K562 (cell line): ENCODE measurements around the gene WBP1. TPM values are rescaled to one million over a fixed set of nuclear protein-coding genes. Genes with fewer than 3 reads are reported as not detected.

Experiments used
- ATAC-seq: fragments of 200-7000 bp; cut with Tn5 transposase; 3 replicates; pipeline ENCODE4 v1.9.1; 2020; ENCODE audit warnings: moderate library complexity
- BruUV-seq: library from RNA; stranded (reverse); fragments of 400-500 nt; replicated peaks from 2 replicates; lab custom pipeline; 2021; lab: Mats Ljungman, UMichigan
- CTCF ChIA-PET: fragments of 300-600 bp; formaldehyde crosslinking; extraction: SDS; loops from one replicate; lab custom pipeline; 2021; ENCODE audit warnings: low intra/inter-chr PET ratio; lab: Yijun Ruan, JAX
- POLR2A ChIA-PET: fragments of 300-600, 350-650 bp; sonication (Branson Sonifier 250); formaldehyde crosslinking; extraction: SDS; loops from one replicate; lab custom pipeline; 2021; ENCODE audit warnings: antibody characterized with exemption, inconsistent platforms; lab: Yijun Ruan, JAX
- DNase-seq, 4 experiments: peaks; one replicate each; pipeline versions ENCODE4 v3.0.0 to v3.0.0-alpha.2; 2011 to 2018; ENCODE audit warnings: low spot score in 3 of 4, mixed read lengths in 3 of 4; ENCODE audit errors: extremely low read depth in 1 of 4
- FAIRE-seq: peaks from 2 replicates; lab custom pipeline; 2011; peaks lifted over from hg19 to GRCh38; lab: Jason Lieb, UNC
- H2AFZ ChIP-seq: 2 replicates; pipeline ENCODE4 v1.6.0; 2011; ENCODE audit warnings: low read depth, low read length, control low read depth, inconsistent platforms
- H3K27ac ChIP-seq: fragments of 200-600 bp; 3 replicates; pipeline ENCODE4 v1.8.0; 2011; ENCODE audit warnings: low read depth, mild to moderate bottlenecking, control low read depth, inconsistent platforms, low read length, moderate library complexity, mixed read lengths; ENCODE audit errors: extremely low read depth
- H3K27me3 ChIP-seq, 2 experiments: fragments of 300-600 bp in 1 of 2; 2 replicates in 1 of 2; 3 replicates in 1 of 2; pipeline versions ENCODE4 v1.6.0 to v1.8.0; 2011; ENCODE audit warnings: inconsistent platforms in 2 of 2, low read length in 2 of 2, mild to moderate bottlenecking in 1 of 2, mixed read lengths in 1 of 2, moderate library complexity in 1 of 2; ENCODE audit not compliant: control insufficient read depth in 2 of 2, insufficient read depth in 2 of 2
- H3K36me3 ChIP-seq: fragments of 300-600 bp; 3 replicates; pipeline ENCODE4 v1.8.0; 2011; ENCODE audit warnings: mild to moderate bottlenecking, low read length, inconsistent platforms; ENCODE audit not compliant: control insufficient read depth, insufficient read depth
- H3K4me1 ChIP-seq, 2 experiments: fragments of 200-600 bp in 1 of 2; replicated peaks in 1 of 2; 2 replicates in 1 of 2; 3 replicates in 1 of 2; pipeline versions ENCODE4 v1.5.1 to v1.8.0; 2011; ENCODE audit warnings: inconsistent platforms in 2 of 2, low read length in 2 of 2, mild to moderate bottlenecking in 1 of 2, mixed read lengths in 1 of 2, moderate library complexity in 1 of 2; ENCODE audit not compliant: control insufficient read depth in 2 of 2, insufficient read depth in 2 of 2
- H3K4me2 ChIP-seq: 2 replicates; pipeline ENCODE4 v1.6.1; 2011; ENCODE audit warnings: low read length, control low read depth, inconsistent platforms, mixed read lengths; ENCODE audit not compliant: insufficient read depth
- H3K4me3 ChIP-seq: fragments of 200-600 bp; sonication (generic), shearing (Covaris generic); 2 replicates; pipeline ENCODE4 v1.5.1; 2016; ENCODE audit warnings: control low read depth, inconsistent platforms
- H3K79me2 ChIP-seq: fragments of 200-600 bp; 3 replicates; pipeline ENCODE4 v1.8.0; 2011; ENCODE audit warnings: low read length, inconsistent platforms; ENCODE audit not compliant: control insufficient read depth, insufficient read depth
- H3K9ac ChIP-seq, 2 experiments: 2 replicates each; pipeline versions ENCODE4 v1.6.0 to v1.6.1; 2011; ENCODE audit warnings: low read depth in 2 of 2, low read length in 2 of 2, control low read depth in 1 of 2, inconsistent platforms in 1 of 2, mild to moderate bottlenecking in 1 of 2, mixed read lengths in 1 of 2; ENCODE audit not compliant: insufficient read depth in 1 of 2
- H3K9me1 ChIP-seq: one replicate; pipeline ENCODE4 v1.6.0; 2011; ENCODE audit warnings: inconsistent platforms, mild to moderate bottlenecking, low read length, moderate library complexity; ENCODE audit not compliant: control insufficient read depth, insufficient read depth
- H3K9me3 ChIP-seq: replicated peaks from 2 replicates; pipeline ENCODE4 v1.5.1; 2011; ENCODE audit warnings: low read depth, low read length, inconsistent platforms; ENCODE audit not compliant: control insufficient read depth, insufficient read depth
- H4K20me1 ChIP-seq: replicated peaks from 2 replicates; pipeline ENCODE4 v1.6.1; 2011; ENCODE audit warnings: low read length, inconsistent platforms, mixed read lengths; ENCODE audit not compliant: control insufficient read depth, insufficient read depth
- ARHGAP35 ChIP-seq: fragments of 450-650 bp; IDR thresholded peaks from 2 replicates; pipeline ENCODE4 v1.6.1; 2018; ENCODE audit not compliant: partially characterized antibody
- HDAC1 ChIP-seq, 2 experiments: fragments of 450-650 bp; IDR thresholded peaks; 2 replicates each; pipeline ENCODE4 v1.6.1; 2016 to 2017; ENCODE audit warnings: inconsistent platforms in 1 of 2, mild to moderate bottlenecking in 1 of 2, moderate library complexity in 1 of 2
- HDAC8 ChIP-seq: fragments of 450-650 bp; IDR thresholded peaks from 2 replicates; pipeline ENCODE4 v1.6.1; 2016; ENCODE audit warnings: mild to moderate bottlenecking, missing genetic modification characterization, moderate library complexity, missing compliant biosample characterization
- HDGF ChIP-seq: fragments of 450-650 bp; IDR thresholded peaks from 2 replicates; pipeline ENCODE4 v1.6.1; 2016
- MEF2D ChIP-seq: conservative IDR thresholded peaks from 2 replicates; pipeline ENCODE4 v1.6.1; 2016; ENCODE audit warnings: low read depth, missing genetic modification characterization, missing compliant biosample characterization
- NR2C1 ChIP-seq, 2 experiments: fragments of 450-650 bp; IDR thresholded peaks; 2 replicates each; pipeline ENCODE4 v1.6.1; 2017; ENCODE audit warnings: mild to moderate bottlenecking in 2 of 2, antibody characterized with exemption in 1 of 2, inconsistent platforms in 1 of 2, missing compliant biosample characterization in 1 of 2, missing genetic modification characterization in 1 of 2
- POLR2H ChIP-seq: IDR thresholded peaks from 2 replicates; pipeline ENCODE4 v1.6.1; 2016; ENCODE audit warnings: missing genetic modification characterization, low read depth, mild to moderate bottlenecking, control low read depth, missing compliant biosample characterization, moderate library complexity
- PRPF4 ChIP-seq: fragments of 200-400 bp; formaldehyde crosslinking; IDR thresholded peaks from one replicate; pipeline ENCODE4 v1.6.1; 2017; ENCODE audit warnings: low read length, low read depth, mild to moderate bottlenecking; ENCODE audit not compliant: insufficient read depth, poor library complexity, severe bottlenecking
- RBM22 ChIP-seq: fragments of 200-400 bp; formaldehyde crosslinking; IDR thresholded peaks from 2 replicates; pipeline ENCODE4 v1.6.1; 2018; ENCODE audit warnings: low read length, low read depth; ENCODE audit not compliant: poor library complexity, severe bottlenecking
- RFX7 ChIP-seq: fragments of 250-450 bp; sonication (Bioruptor Pico); IDR thresholded peaks from 2 replicates; pipeline ENCODE4 v1.5.1; 2021; ENCODE audit warnings: mild to moderate bottlenecking
- SMAD4 ChIP-seq: fragments of 250-450 bp; sonication (Bioruptor Pico); conservative IDR thresholded peaks from 2 replicates; pipeline ENCODE4 v1.8.0; 2021; ENCODE audit warnings: inconsistent platforms, mild to moderate bottlenecking, moderate library complexity
- ZNF121 ChIP-seq: sonication (generic); formaldehyde crosslinking; conservative IDR thresholded peaks from 2 replicates; pipeline ENCODE4 v1.8.0; 2022; ENCODE audit warnings: missing genetic modification reagents
- ZNF175 ChIP-seq: fragments of 200-800 bp; sonication (Bioruptor generic); IDR thresholded peaks from 2 replicates; pipeline ENCODE4 v1.6.1; 2016; ENCODE audit warnings: low read depth, mild to moderate bottlenecking, missing genetic modification characterization, missing compliant biosample characterization
- ZNF3 ChIP-seq: fragments of 250-450 bp; sonication (Bioruptor Pico); IDR thresholded peaks from 2 replicates; pipeline ENCODE4 v1.5.0; 2021; ENCODE audit warnings: mild to moderate bottlenecking, moderate library complexity
- ZNF41 ChIP-seq: fragments of 250-450 bp; sonication (Bioruptor Pico); conservative IDR thresholded peaks from 2 replicates; pipeline ENCODE4 v1.4.0; 2020; ENCODE audit warnings: mild to moderate bottlenecking
- ZNF445 ChIP-seq: fragments of 250-450 bp; sonication (Bioruptor Pico); IDR thresholded peaks from 2 replicates; pipeline ENCODE4 v1.4.0; 2020; ENCODE audit warnings: low read depth, mild to moderate bottlenecking, moderate library complexity
- ZNF766 ChIP-seq: fragments of 200-800 bp; sonication (Bioruptor generic); conservative IDR thresholded peaks from 2 replicates; pipeline ENCODE4 v1.6.1; 2016; ENCODE audit warnings: missing genetic modification characterization, missing compliant biosample characterization
- ZSCAN32 ChIP-seq: fragments of 450-650 bp; formaldehyde crosslinking; IDR thresholded peaks from 2 replicates; pipeline ENCODE4 v1.4.0; 2020; ENCODE audit warnings: mild to moderate bottlenecking, moderate library complexity
- WGBS: fragments of 100-300 bp; shearing (Covaris generic); methylation state at CpG from one replicate; pipeline ENCODE4 v1.1.6; 2016; ENCODE audit warnings: low coverage, mixed read lengths; ENCODE audit not compliant: insufficient coverage; ENCODE audit errors: missing lambda C conversion rate; 5-methylcytosine and 5-hydroxymethylcytosine counted together
- in situ Hi-C: fragments of 300-500 bp; cut with MboI; formaldehyde crosslinking; loops from 4 replicates; pipeline ENCODE4 v1.15.0; 2018; ENCODE audit warnings: inconsistent platforms, mixed read lengths
- intact Hi-C: fragments of 100-400 bp; cut with micrococcal nuclease; formaldehyde crosslinking; loops from 2 replicates; pipeline ENCODE4 v1.14.2; 2022
- polyA plus RNA-seq, 8 experiments: library from polyadenylated mRNA; depleted of rRNA in 4 of 8; stranded (reverse) in 5 of 8; unstranded in 3 of 8; fragments of >200 nt; fragmentation: Nextera tagmentation in 2 of 8; fragmentation: Illumina TruSeq in 1 of 8; extraction: Ambion mirVana in 2 of 8; extraction: Trizol in 1 of 8; gene quantifications; 2 replicates each; pipeline versions ENCODE4 v1.2.1 to v1.2.3, GENCODE V29; 2011 to 2014; ENCODE audit warnings: inconsistent platforms in 1 of 8, missing spikeins in 1 of 8
- total RNA-seq, 7 experiments: library from RNA; depleted of rRNA in 6 of 7; stranded (reverse); fragments of >200 nt in 6 of 7; fragmentation: Illumina TruSeq in 2 of 7; extraction: Trizol in 2 of 7; gene quantifications; 2 replicates each; pipeline versions ENCODE4 v1.2.1 to v1.2.3, GENCODE V29; 2011 to 2021; ENCODE audit warnings: low replicate concordance in 1 of 7
- TF ChIP-seq, protein P1 (sequence below), 2 experiments: IDR thresholded peaks; 2 replicates each; pipeline ENCODE4 v1.6.1; 2012; ENCODE audit warnings: improper control_type of control experiment in 2 of 2, low read depth in 2 of 2, low read length in 2 of 2, borderline replicate concordance in 1 of 2

Gene WBP1
- total and polyA plus RNA-seq, 9 of the 15 experiments (the other 6 are each of a cell fraction or from before 2014, with no cell fraction given): 1.9 to 27.7 (median 14.2) TPM

DNA sequence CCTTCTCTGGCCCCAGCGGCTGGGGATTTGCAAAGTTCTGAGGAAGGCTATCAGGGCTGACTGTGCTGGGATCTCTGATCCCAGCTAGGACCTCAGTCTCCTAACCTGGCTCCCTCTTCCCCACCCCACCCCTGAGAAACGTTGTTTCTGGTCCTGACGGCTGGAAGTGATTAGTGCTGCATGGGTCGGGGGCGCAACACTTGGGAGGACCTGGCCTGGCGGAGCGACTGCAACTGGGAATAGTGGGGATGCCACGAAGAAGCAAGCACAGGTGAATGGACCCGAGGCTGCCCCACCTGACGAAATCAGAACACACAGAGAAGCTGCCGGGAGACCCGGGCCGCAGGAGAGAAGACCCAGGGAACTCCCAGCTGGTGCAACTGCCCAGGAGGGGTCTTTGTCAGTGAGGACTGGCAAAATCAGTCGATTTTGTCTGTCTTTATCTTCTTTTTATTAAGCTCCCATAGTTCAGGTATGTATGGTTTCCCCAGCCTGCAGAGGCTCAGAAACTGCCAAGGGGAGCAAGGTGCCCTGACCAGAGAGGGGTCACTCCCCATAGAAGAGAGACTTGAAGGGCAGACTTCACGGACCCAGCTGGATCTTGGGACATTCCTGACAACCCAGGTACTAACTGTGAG, 41.8 kb downstream of the WBP1 start:
- peaks cover 25% of the 10 kb centered on the region for H3K79me2 ChIP-seq
- ChIA-PET CTCF (no interaction called here), POLR2A (interaction anchor here (0.6 to 2.4 kb wide), 6 partner anchors 8 to 1114 kb away, joined by 3 to 13 read pairs (median 4); partner anchors contain the start of genes ALMS1, CCDC142 and TTC31)
- no peak for ATAC-seq
- 70% methylated on average over 15 of the region's 15 CpGs for WGBS
- TF ChIP-seq SMAD4 (CRISPR knock-in tag) (no peak), ZNF41 (CRISPR knock-in tag) (no peak), ZSCAN32 (CRISPR knock-in tag) (no peak), POLR2H (tag) (no peak), PRPF4 (no peak), RBM22 (no peak), HDAC8 (tag) (no peak), ZNF121 (no peak), ARHGAP35 (no peak), ZNF175 (CRISPR knock-in tag) (no peak), HDAC1 (IDR thresholded peaks at IDR 0.05) (no peak), ZNF445 (CRISPR knock-in tag) (no peak), RFX7 (CRISPR knock-in tag) (no peak), NR2C1 (IDR thresholded peaks at IDR 0.05) (no peak), NR2C1 (tag; IDR thresholded peaks at IDR 0.05) (no peak), HDGF (no peak), ZNF3 (CRISPR knock-in tag) (no peak), ZNF766 (CRISPR knock-in tag) (no peak), MEF2D (tag) (no peak)
- TF ChIP-seq, protein P1, sequence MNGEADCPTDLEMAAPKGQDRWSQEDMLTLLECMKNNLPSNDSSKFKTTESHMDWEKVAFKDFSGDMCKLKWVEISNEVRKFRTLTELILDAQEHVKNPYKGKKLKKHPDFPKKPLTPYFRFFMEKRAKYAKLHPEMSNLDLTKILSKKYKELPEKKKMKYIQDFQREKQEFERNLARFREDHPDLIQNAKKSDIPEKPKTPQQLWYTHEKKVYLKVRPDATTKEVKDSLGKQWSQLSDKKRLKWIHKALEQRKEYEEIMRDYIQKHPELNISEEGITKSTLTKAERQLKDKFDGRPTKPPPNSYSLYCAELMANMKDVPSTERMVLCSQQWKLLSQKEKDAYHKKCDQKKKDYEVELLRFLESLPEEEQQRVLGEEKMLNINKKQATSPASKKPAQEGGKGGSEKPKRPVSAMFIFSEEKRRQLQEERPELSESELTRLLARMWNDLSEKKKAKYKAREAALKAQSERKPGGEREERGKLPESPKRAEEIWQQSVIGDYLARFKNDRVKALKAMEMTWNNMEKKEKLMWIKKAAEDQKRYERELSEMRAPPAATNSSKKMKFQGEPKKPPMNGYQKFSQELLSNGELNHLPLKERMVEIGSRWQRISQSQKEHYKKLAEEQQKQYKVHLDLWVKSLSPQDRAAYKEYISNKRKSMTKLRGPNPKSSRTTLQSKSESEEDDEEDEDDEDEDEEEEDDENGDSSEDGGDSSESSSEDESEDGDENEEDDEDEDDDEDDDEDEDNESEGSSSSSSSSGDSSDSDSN (IDR thresholded peaks at IDR 0.05; ENCODE audit: borderline replicate concordance in 1 of 2, low read depth in 2 of 2, low read length in 2 of 2): no peak
- TF ChIP-seq, all 486 proteins: peak for 0
- H2AFZ ChIP-seq: no peak overlapping the region
- H4K20me1 ChIP-seq: no peaks in the 10 kb centered on the region
- no peak overlapping the region for H3K4me2 ChIP-seq
- intact Hi-C loops (loop anchor here (5.0 kb wide), 1 partner anchor 72 kb away; no protein-coding TSS in a partner anchor), in situ Hi-C loops (no loop called here)
- H3K36me3 ChIP-seq: peaks cover 2% of the 10 kb centered on the region; the same call in 1 of the 3 replicates
- peaks cover 19 to 51% of the 10 kb centered on the region in 2 experiments; a peak in 4 of 5 replicates for H3K4me1 ChIP-seq
- H3K9me1 ChIP-seq: no peaks in the 10 kb centered on the region
- BruUV-seq: no TSS peak
- no peak overlapping the region for H3K9ac ChIP-seq
- no peak for DNase-seq
- no peak overlapping the region for H3K4me3 ChIP-seq
- H3K9me3 ChIP-seq: no peaks in the 10 kb centered on the region
- FAIRE-seq: no peak
- no peak overlapping the region for H3K27ac ChIP-seq
- H3K27me3 ChIP-seq: no peaks in the 10 kb centered on the region
